K562 (cell line): ENCODE data around the gene RAP1A. TPM values are rescaled to one million over a fixed set of nuclear protein-coding genes. Genes with fewer than 3 reads are reported as not detected.
A peak's percentile ranks its signal among the peaks of the same experiment; 100 is the strongest.

ENCODE experiments used
- ARID3B ChIP-seq: fragments of 250-450 bp; sonication (Bioruptor Pico); IDR thresholded peaks from 2 replicates; pipeline ENCODE4 v1.4.0; 2020; ENCODE audit warnings: borderline replicate concordance
- BRF1 ChIP-seq: IDR thresholded peaks from 3 replicates; pipeline ENCODE4 v1.6.1; 2011; ENCODE audit warnings: borderline replicate concordance, mild to moderate bottlenecking; ENCODE audit not compliant: insufficient read length; ENCODE audit errors: extremely low read depth
- CCNT2 ChIP-seq: IDR thresholded peaks from 2 replicates; pipeline ENCODE4 v1.6.1; 2011; ENCODE audit warnings: borderline replicate concordance, low read depth, mild to moderate bottlenecking, moderate library complexity, mixed read lengths, low read length; ENCODE audit not compliant: insufficient read length; ENCODE audit errors: extremely low read depth
- HMGN3 ChIP-seq: IDR thresholded peaks from 2 replicates; pipeline ENCODE4 v1.6.1; 2011; ENCODE audit warnings: borderline replicate concordance, low read depth, mild to moderate bottlenecking, mixed read lengths, low read length; ENCODE audit not compliant: insufficient read length; ENCODE audit errors: extremely low read depth
- NEUROD1 ChIP-seq: fragments of 150-350 bp; IDR thresholded peaks from 2 replicates; pipeline ENCODE4 v1.6.1; 2014; ENCODE audit warnings: borderline replicate concordance, low read length, low read depth; ENCODE audit not compliant: partially characterized antibody
- NRF1 ChIP-seq, 2 experiments: fragments of 450-650 bp; IDR thresholded peaks in 1 of 2; conservative IDR thresholded peaks in 1 of 2; 2 replicates each; pipeline ENCODE4 v1.6.1; 2014; ENCODE audit warnings: mild to moderate bottlenecking in 2 of 2
- RBM15 ChIP-seq: fragments of 200-400 bp; formaldehyde crosslinking; IDR thresholded peaks from 2 replicates; pipeline ENCODE4 v1.6.1; 2018; ENCODE audit warnings: mild to moderate bottlenecking, low read length, moderate library complexity; ENCODE audit not compliant: insufficient read depth
- RBM22 ChIP-seq: fragments of 200-400 bp; formaldehyde crosslinking; IDR thresholded peaks from 2 replicates; pipeline ENCODE4 v1.6.1; 2018; ENCODE audit warnings: low read length, low read depth; ENCODE audit not compliant: poor library complexity, severe bottlenecking
- TOE1 ChIP-seq, 2 experiments: fragments of 450-650 bp in 1 of 2; sonication (generic) in 1 of 2; formaldehyde crosslinking in 1 of 2; IDR thresholded peaks; 2 replicates each; pipeline versions ENCODE4 v1.7.1 to v1.8.0; 2016 to 2022; ENCODE audit warnings: borderline replicate concordance in 2 of 2, mild to moderate bottlenecking in 2 of 2, antibody characterized with exemption in 1 of 2, inconsistent platforms in 1 of 2, low read depth in 1 of 2, missing genetic modification reagents in 1 of 2, moderate library complexity in 1 of 2
- U2AF1 ChIP-seq: fragments of 200-400 bp; formaldehyde crosslinking; optimal IDR thresholded peaks from 2 replicates; pipeline ENCODE3; 2017; ENCODE audit warnings: mild to moderate bottlenecking, low read depth, low read length, moderate library complexity
- VEZF1 ChIP-seq: fragments of 200-800 bp; sonication (Bioruptor generic); IDR thresholded peaks from 2 replicates; pipeline ENCODE4 v1.6.1; 2017; ENCODE audit warnings: missing genetic modification characterization, missing compliant biosample characterization
- ZKSCAN8 ChIP-seq: fragments of 200-800 bp; sonication (Bioruptor generic); IDR thresholded peaks from 2 replicates; pipeline ENCODE4 v1.6.1; 2016; ENCODE audit warnings: missing genetic modification characterization, missing compliant biosample characterization
- ZNF175 ChIP-seq: fragments of 200-800 bp; sonication (Bioruptor generic); IDR thresholded peaks from 2 replicates; pipeline ENCODE4 v1.6.1; 2016; ENCODE audit warnings: low read depth, mild to moderate bottlenecking, missing genetic modification characterization, missing compliant biosample characterization
- ZNF583 ChIP-seq: fragments of 250-450 bp; sonication (Bioruptor Pico); IDR thresholded peaks from 2 replicates; pipeline ENCODE4 v1.4.0; 2020
- ZNF764 ChIP-seq: fragments of 250-450 bp; sonication (Bioruptor Pico); IDR thresholded peaks from 2 replicates; pipeline ENCODE4 v1.4.0; 2020; ENCODE audit warnings: low read depth, mild to moderate bottlenecking, moderate library complexity
- ZNF766 ChIP-seq: fragments of 200-800 bp; sonication (Bioruptor generic); conservative IDR thresholded peaks from 2 replicates; pipeline ENCODE4 v1.6.1; 2016; ENCODE audit warnings: missing genetic modification characterization, missing compliant biosample characterization
- polyA plus RNA-seq, 8 experiments: library from polyadenylated mRNA; depleted of rRNA in 4 of 8; stranded (reverse) in 5 of 8; unstranded in 3 of 8; fragments of >200 nt; fragmentation: Nextera tagmentation in 2 of 8; fragmentation: Illumina TruSeq in 1 of 8; extraction: Ambion mirVana in 2 of 8; extraction: Trizol in 1 of 8; gene quantifications; 2 replicates each; pipeline versions ENCODE4 v1.2.1 to v1.2.3, GENCODE V29; 2011 to 2014; ENCODE audit warnings: inconsistent platforms in 1 of 8, missing spikeins in 1 of 8
- total RNA-seq, 7 experiments: library from RNA; depleted of rRNA in 6 of 7; stranded (reverse); fragments of >200 nt in 6 of 7; fragmentation: Illumina TruSeq in 2 of 7; extraction: Trizol in 2 of 7; gene quantifications; 2 replicates each; pipeline versions ENCODE4 v1.2.1 to v1.2.3, GENCODE V29; 2011 to 2021; ENCODE audit warnings: low replicate concordance in 1 of 7
- TF ChIP-seq, protein P1 (sequence below): fragments of 250-450 bp; sonication (Bioruptor Pico); IDR thresholded peaks from 2 replicates; pipeline ENCODE4 v1.6.1; 2021; ENCODE audit warnings: mild to moderate bottlenecking
- TF ChIP-seq, protein P2 (sequence below), 2 experiments: IDR thresholded peaks; 2 replicates each; pipeline ENCODE4 v1.6.1; 2011; ENCODE audit warnings: borderline replicate concordance in 1 of 2, control low read depth in 1 of 2, low read depth in 1 of 2, low read length in 1 of 2, mild to moderate bottlenecking in 1 of 2, mixed read lengths in 1 of 2, moderate library complexity in 1 of 2; ENCODE audit not compliant: insufficient read depth in 1 of 2, insufficient read length in 1 of 2, poor library complexity in 1 of 2, severe bottlenecking in 1 of 2; ENCODE audit errors: extremely low read depth in 1 of 2
- TF ChIP-seq, protein P3 (sequence below): fragments of 250-450 bp; sonication (Bioruptor Pico); IDR thresholded peaks from 2 replicates; pipeline ENCODE4 v1.8.0; 2021; ENCODE audit warnings: moderate library complexity, mild to moderate bottlenecking, inconsistent platforms

RAP1A gene
- total and polyA plus RNA-seq, 9 of the 15 experiments (the other 6 are each of a cell fraction or from before 2014, with no cell fraction given), result 13.4 to 86.2 (median 32.5) TPM

GRCh38 chr1:111619635-111620440, at the start of gene RAP1A (continued):
- TF ChIP-seq RBM15 (no peak), CCNT2 (peak; percentile 89), ZNF766 (peak; percentile 72; the same call in 1 of the 2 replicates), VEZF1 (CRISPR knock-in tag) (peak; percentile 96), U2AF1 (no peak), NRF1 (conservative IDR thresholded peaks at IDR 0.05 in 1 of 2, IDR thresholded peaks at IDR 0.05 in 1 of 2) (peak; percentile 86), ARID3B (CRISPR knock-in tag) (no peak), RBM22 (no peak), ZNF175 (CRISPR knock-in tag) (no peak; the same call in 1 of the 2 replicates), HMGN3 (peak; percentile 74), ZNF583 (0 out of 2 replicates have a peak, but pooled peaks have one; percentile 22), ZNF764 (CRISPR knock-in tag) (no peak), BRF1 (no peak), NEUROD1 (peak; percentile 11), ZKSCAN8 (CRISPR knock-in tag) (no peak), TOE1 (IDR thresholded peaks at IDR 0.05; ENCODE audit: borderline replicate concordance) (0 out of 2 replicates have a peak, but pooled peaks have one; percentile 12), TOE1 (CRISPR knock-in tag; IDR thresholded peaks at IDR 0.05; ENCODE audit: borderline replicate concordance, low read depth) (no peak)
- TF ChIP-seq, protein P1, sequence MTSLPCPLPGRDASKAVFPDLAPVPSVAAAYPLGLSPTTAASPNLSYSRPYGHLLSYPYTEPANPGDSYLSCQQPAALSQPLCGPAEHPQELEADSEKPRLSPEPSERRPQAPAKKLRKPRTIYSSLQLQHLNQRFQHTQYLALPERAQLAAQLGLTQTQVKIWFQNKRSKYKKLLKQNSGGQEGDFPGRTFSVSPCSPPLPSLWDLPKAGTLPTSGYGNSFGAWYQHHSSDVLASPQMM (CRISPR knock-in tag), result no peak
- TF ChIP-seq, protein P2, sequence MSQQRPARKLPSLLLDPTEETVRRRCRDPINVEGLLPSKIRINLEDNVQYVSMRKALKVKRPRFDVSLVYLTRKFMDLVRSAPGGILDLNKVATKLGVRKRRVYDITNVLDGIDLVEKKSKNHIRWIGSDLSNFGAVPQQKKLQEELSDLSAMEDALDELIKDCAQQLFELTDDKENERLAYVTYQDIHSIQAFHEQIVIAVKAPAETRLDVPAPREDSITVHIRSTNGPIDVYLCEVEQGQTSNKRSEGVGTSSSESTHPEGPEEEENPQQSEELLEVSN (IDR thresholded peaks at IDR 0.05; ENCODE audit: borderline replicate concordance in 1 of 2, extremely low read depth in 1 of 2, insufficient read depth in 1 of 2, insufficient read length in 1 of 2, low read depth in 1 of 2, low read length in 1 of 2, poor library complexity in 1 of 2, severe bottlenecking in 1 of 2), result peak in 1 of 2 experiments; percentile 29
- TF ChIP-seq, protein P3, sequence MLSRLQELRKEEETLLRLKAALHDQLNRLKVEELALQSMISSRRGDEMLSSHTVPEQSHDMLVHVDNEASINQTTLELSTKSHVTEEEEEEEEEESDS (CRISPR knock-in tag), result no peak
